Measurements from ENCODE around the gene RPS6KA3. TPM values are rescaled to one million over a fixed set of nuclear protein-coding genes. Genes with fewer than 3 reads are reported as not detected.

Gene RPS6KA3
- 34.9 to 52.5 TPM (median 46.8 TPM) in 5 replicates for total RNA-seq (2022; extraction: Qiagen RNA extraction)

GRCh38 chrX:20266810-20267606 lies at the start of gene RPS6KA3:
Gene RPS6KA3, minus strand, starts transcription at chrX:20266909. Its CDS starts 277 bp downstream, at chrX:20266632.

DNA sequence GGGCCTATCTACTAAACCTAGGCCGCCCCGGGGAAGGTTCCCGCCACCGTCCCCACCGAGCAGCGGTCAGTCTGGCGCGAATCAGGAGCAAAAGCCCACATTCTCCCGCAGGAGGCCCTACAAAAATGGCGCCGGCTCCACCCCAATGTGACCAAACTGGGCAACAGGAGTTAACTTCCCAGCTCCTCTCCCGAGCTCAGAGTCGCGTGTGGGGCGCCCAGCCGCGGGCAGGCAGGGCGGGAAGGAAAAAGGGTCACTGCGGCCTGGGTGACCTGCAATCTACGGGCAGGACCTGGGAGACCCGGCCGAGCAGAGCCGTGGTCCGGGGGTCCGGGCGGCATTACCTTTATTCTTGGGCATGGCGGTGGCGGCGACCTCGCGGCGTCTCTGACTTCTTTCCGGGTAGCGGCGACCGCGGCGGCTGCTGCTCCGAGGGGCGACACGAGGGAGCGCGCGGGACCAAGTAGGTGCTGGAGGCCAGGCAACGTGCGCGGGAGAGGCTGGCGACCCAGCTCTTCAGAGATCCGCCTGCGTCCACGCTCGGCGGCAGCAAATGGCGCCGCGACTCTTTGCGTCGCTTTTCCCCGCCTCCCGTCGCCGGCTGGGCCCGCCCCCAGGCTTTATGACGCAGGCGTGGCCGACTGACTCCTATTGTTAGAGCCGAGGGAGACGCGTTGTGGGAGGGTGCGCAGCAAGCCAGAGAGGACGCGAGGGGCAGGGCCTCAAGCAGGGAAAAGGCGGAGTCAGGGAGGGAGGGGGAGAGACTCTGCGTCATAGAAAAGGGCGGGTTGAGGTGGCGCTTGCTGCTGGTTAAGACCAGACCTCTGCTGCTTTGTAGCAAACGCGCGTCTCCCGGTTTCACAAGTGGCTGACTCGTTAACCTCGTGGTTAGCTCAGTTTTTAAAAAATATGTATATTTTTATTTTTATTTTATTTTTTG lies 125.2 kb downstream of the RPS6KA3 start, which contains the start of gene EIF1AX:
Gene EIF1AX, minus strand, starts transcription at position 558 of the 940 bp plus-strand sequence. Its CDS starts 198 bp downstream, at position 360.

DNA sequence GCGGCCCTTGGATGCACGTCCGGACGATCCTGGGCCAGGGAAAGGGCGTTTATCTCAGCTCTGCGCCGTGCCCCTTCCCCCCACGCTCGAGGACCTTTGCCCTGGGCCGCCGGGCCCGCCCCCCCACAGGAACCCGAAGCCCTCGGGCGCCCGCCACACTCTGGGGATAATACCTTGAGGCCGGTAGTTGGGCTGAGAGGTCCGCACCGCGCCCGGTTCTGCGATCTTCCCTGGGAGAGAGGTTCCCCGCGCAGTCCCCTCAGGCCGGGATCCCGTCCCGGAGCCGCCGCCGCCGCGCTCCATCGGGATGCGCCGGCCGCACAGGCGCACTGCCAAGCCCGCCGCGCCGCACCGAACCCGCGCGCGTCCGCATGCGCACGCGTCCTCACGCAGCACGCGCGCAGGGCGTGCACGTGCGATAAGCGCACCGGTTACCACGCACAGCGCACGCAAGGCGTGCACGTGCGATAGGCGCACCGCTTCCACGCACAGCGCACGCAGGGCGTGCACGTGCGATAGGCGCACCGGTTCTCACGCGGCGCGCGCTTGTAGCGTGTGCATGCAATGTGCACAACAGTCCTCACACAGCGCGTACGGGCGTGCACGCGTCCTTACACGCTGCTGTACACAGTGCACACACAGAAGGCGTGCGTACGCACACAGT lies 150.0 kb downstream of the RPS6KA3 start, which contains the start of gene MAP7D2:
Gene MAP7D2, minus strand, starts transcription at position 331 of the 664 bp plus-strand sequence. Its CDS starts 28 bp downstream, at position 303.

Other genes with a start within 250 kb of the RPS6KA3 start
- gene MAP7D2, start 150.0 kb downstream of the RPS6KA3 start, total RNA-seq (2022; extraction: Qiagen RNA extraction) = 5.6 to 7.0 TPM (median 6.6 TPM) in 5 replicates
- 84.8 to 103 TPM (median 92.4 TPM) in 5 replicates for gene EIF1AX, start 125.1 kb downstream of the RPS6KA3 start, total RNA-seq (2022; extraction: Qiagen RNA extraction)